ENCODE measurements around the gene SAMD8. TPM values are rescaled to one million over a fixed set of nuclear protein-coding genes. Genes with fewer than 3 reads are reported as not detected.
A peak's percentile ranks its signal among the peaks of the same experiment; 100 is the strongest.
"Not testable (repeated sequence)": the region's sequence is repeated elsewhere in the genome, so short reads cannot be mapped to it uniquely, and the experiment has no call there.

The SAMD8 gene
- total RNA-seq, 1 donor from 2014 or later, result 42.7 TPM

DNA sequence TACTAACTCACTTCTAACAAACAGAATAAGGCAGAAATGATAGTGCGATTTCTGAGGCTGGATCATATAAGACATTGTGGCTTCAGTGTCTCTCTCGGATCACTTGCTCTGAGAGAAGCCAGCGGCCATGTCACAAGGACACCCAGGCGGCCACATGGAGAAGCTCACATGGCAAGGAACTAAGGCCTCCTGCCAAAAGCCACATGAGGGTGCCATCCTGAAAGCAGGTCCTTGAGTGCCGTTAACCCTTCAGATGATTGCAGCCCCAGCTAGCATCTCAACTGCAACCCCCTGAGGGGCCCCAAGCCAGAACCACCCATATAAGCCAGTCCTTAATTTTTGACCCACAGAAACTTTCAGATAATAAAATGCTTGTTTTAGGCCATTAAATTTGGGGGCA lies 92.3 kb downstream of the SAMD8 start:
- Histone ChIP-seq H3K36me3 (no peaks in the 10 kb centered on the region), H3K4me1 (peaks cover 22% of the 10 kb centered on the region), H3K9me3 (no peaks in the 10 kb centered on the region), H3K27me3 (no peaks in the 10 kb centered on the region), H3K27ac (peak overlapping the region; percentile 69), H3K4me3 (no peak overlapping the region)
- no peak for DNase-seq (ENCODE audit: extremely low spot score in 2 of 2)
- intact Hi-C loops (cut with DNase I), result no loop called here
- TF ChIP-seq POLR2A (IDR thresholded peaks at IDR 0.05) (no peak), POLR2AphosphoS5 (IDR thresholded peaks at IDR 0.05; ENCODE audit: insufficient read depth in 1 of 2, low read depth in 1 of 2) (no peak)
- TF ChIP-seq, protein P1, sequence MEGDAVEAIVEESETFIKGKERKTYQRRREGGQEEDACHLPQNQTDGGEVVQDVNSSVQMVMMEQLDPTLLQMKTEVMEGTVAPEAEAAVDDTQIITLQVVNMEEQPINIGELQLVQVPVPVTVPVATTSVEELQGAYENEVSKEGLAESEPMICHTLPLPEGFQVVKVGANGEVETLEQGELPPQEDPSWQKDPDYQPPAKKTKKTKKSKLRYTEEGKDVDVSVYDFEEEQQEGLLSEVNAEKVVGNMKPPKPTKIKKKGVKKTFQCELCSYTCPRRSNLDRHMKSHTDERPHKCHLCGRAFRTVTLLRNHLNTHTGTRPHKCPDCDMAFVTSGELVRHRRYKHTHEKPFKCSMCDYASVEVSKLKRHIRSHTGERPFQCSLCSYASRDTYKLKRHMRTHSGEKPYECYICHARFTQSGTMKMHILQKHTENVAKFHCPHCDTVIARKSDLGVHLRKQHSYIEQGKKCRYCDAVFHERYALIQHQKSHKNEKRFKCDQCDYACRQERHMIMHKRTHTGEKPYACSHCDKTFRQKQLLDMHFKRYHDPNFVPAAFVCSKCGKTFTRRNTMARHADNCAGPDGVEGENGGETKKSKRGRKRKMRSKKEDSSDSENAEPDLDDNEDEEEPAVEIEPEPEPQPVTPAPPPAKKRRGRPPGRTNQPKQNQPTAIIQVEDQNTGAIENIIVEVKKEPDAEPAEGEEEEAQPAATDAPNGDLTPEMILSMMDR (IDR thresholded peaks at IDR 0.05), result no peak

DNA sequence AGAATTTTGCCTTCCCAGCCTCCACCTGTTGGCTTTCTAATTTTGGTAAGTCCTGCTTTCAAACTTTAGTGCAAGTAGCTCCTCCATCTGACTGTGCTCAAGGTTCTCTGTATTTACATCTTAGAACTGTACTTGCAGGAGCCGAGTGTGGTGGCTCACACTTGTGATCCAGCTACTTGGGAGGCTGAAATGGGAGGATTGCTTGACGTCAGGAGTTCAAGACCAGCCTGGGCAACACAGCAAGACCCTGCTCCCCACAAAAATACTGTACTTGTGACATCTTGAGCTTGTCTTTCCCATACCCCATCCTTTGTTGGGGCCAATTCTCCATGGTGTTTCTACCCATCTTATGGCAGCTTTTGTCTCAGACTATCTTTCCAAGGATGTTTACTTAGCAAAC lies 94.5 kb downstream of the SAMD8 start:
- no peak overlapping the region for H3K27ac ChIP-seq
- H3K9me3 ChIP-seq, result no peaks in the 10 kb centered on the region
- intact Hi-C loops (cut with DNase I), result no loop called here
- no peaks in the 10 kb centered on the region for H3K27me3 ChIP-seq
- peaks cover 34% of the 10 kb centered on the region for H3K4me1 ChIP-seq
- H3K36me3 ChIP-seq, result no peaks in the 10 kb centered on the region
- DNase-seq (ENCODE audit: extremely low spot score in 2 of 2), result no peak
- H3K4me3 ChIP-seq, result no peak overlapping the region
- TF ChIP-seq, protein P1 (IDR thresholded peaks at IDR 0.05), result no peak
- TF ChIP-seq POLR2A (IDR thresholded peaks at IDR 0.05) (no peak), POLR2AphosphoS5 (IDR thresholded peaks at IDR 0.05; ENCODE audit: insufficient read depth in 1 of 2, low read depth in 1 of 2) (no peak)

DNA sequence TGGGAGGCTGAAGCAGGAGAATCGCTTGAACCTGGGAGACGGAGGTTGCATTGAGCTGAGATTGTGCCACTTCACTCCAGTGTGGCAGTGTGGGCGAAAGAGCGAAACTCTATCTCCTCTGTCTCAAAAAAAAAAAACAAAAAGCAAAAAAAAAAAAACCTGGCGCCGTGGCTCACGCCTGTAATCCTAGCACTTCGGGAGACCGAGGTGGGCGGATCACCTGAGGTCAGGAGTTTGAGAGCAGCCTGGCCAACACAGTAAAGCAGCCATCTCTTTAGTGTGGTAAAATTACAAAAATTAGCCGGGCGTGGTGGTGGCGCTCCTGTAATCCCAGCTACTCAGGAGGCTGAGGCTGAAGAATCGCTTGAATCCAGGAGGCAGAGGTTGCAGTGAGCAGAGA lies 95.2 kb downstream of the SAMD8 start:
- H3K36me3 ChIP-seq; DNase-seq (ENCODE audit: extremely low spot score in 2 of 2); H3K27ac ChIP-seq; H3K27me3 ChIP-seq; intact Hi-C loops (cut with DNase I); H3K4me3 ChIP-seq; H3K9me3 ChIP-seq: not testable (repeated sequence)
- H3K4me1 ChIP-seq, result peaks cover 39% of the 10 kb centered on the region

DNA sequence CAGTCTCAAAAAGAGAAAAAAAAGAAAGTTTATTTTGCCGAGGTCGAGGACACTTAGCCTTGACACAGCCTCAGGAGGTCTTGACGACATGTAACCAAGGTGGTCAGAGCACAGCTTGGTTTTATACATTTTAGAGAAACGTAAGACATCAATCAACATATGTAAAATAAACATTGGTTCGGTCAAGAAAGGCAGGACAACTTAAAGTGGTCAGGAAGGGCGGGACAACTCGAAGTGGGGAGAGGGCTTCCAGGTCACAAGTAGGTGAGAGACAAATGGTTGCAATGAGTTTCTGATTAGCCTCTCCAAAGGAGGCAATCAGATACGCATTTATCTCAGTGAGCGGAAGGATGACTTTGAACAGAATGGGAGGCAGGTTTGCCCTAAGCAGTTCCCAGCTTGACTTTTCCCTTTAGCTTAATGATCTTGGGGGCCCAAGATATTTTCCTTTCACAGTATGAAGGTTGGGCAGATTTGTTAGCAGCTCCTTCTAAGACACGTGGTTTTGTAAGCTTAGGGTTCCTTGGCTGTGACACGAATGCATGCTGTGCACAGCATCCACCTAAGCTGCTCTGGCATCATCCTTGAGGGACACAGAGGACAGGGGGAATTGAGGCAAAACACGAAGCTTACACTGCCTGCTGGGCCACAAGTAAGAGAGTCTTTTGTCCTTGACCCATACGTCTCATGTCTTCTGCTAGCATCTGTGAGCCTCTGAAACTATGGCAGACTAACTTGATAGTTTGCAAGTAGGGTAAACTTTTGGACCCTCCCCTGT lies 95.8 kb downstream of the SAMD8 start:
- Histone ChIP-seq H3K4me1 (peaks cover 42% of the 10 kb centered on the region), H3K27me3 (no peaks in the 10 kb centered on the region), H3K4me3 (no peak overlapping the region), H3K36me3 (peaks cover 0 to 4% of the 10 kb centered on the region in 2 donors), H3K27ac (peak overlapping the region; percentile 99), H3K9me3 (no peaks in the 10 kb centered on the region)
- no peak for DNase-seq (ENCODE audit: extremely low spot score in 2 of 2)
- intact Hi-C loops (cut with DNase I), result no loop called here
- TF ChIP-seq, protein P1 (IDR thresholded peaks at IDR 0.05), result no peak
- TF ChIP-seq POLR2A (IDR thresholded peaks at IDR 0.05) (no peak), POLR2AphosphoS5 (IDR thresholded peaks at IDR 0.05; ENCODE audit: insufficient read depth in 1 of 2, low read depth in 1 of 2) (no peak)

DNA sequence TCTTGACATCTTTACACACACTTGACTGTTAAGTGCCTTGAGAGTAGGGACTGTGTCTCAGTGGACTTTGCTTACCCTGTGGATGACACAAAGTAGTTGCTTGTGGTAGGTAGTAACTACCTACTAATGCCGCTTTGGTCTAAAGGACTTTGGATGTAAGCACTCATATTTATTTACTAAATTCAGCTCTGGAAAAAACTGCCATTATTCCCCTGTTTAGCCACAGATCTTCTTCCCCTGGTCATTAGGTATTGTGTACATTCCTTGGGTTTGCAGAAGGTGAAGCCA lies 96.3 kb downstream of the SAMD8 start:
- Histone ChIP-seq H3K27ac (peak overlapping the region; percentile 99), H3K27me3 (no peaks in the 10 kb centered on the region), H3K4me3 (no peak overlapping the region), H3K36me3 (peaks cover 0 to 6% of the 10 kb centered on the region in 2 donors), H3K4me1 (peaks cover 42% of the 10 kb centered on the region), H3K9me3 (no peaks in the 10 kb centered on the region)
- intact Hi-C loops (cut with DNase I), result no loop called here
- TF ChIP-seq, protein P1 (IDR thresholded peaks at IDR 0.05), result no peak
- TF ChIP-seq POLR2AphosphoS5 (IDR thresholded peaks at IDR 0.05; ENCODE audit: insufficient read depth in 1 of 2, low read depth in 1 of 2) (no peak), POLR2A (IDR thresholded peaks at IDR 0.05) (no peak)
- no peak for DNase-seq (ENCODE audit: extremely low spot score in 2 of 2)

Measured in vagina (tissue), 2 donors.